GM19397 (cell line): ENCODE data around the gene AGRP.

Source experiments
- ATAC-seq: cut with Tn5 transposase; IDR thresholded peaks from one replicate; pipeline ENCODE4 v1.9.1; 2021; ENCODE audit warnings: mild to moderate bottlenecking, moderate library complexity; ENCODE audit not compliant: unreplicated experiment

Gene AGRP

GRCh38 chr16:67463691-67464090 is 19.7 kb downstream of the AGRP start:
- no peak for ATAC-seq

- no peak for ATAC-seq
Observed at GRCh38 chr16:67463059-67463458, 20.3 kb downstream of the AGRP start.

- no peak for ATAC-seq
Observed at GRCh38 chr16:67462279-67462655, 21.1 kb downstream of the AGRP start.

GRCh38 chr16:67461600-67462278 is 21.6 kb downstream of the AGRP start:
- no peak for ATAC-seq

GRCh38 chr16:67460961-67461360 is 22.4 kb downstream of the AGRP start:
- ATAC-seq: no peak

GRCh38 chr16:67460168-67460567 is 23.2 kb downstream of the AGRP start:
- ATAC-seq: no peak

- ATAC-seq: no peak
Observed at GRCh38 chr16:67459861-67460150, 23.5 kb downstream of the AGRP start.

GRCh38 chr16:67459066-67459860 is 24.1 kb downstream of the AGRP start:
- ATAC-seq: no peak

GRCh38 chr16:67458121-67458641 is 25.2 kb downstream of the AGRP start:
- ATAC-seq: no peak

- no peak for ATAC-seq
Observed at GRCh38 chr16:67457611-67458010, 25.7 kb downstream of the AGRP start.

- no peak for ATAC-seq
Observed at GRCh38 chr16:67456391-67457081, 26.8 kb downstream of the AGRP start.

GRCh38 chr16:67454852-67455251 is 28.5 kb downstream of the AGRP start:
- no peak for ATAC-seq

- no peak for ATAC-seq
Observed at GRCh38 chr16:67454104-67454503, 29.2 kb downstream of the AGRP start.

GRCh38 chr16:67451704-67452435 is 31.5 kb downstream of the AGRP start:
- no peak for ATAC-seq

GRCh38 chr16:67451061-67451703 is 32.2 kb downstream of the AGRP start:
- no peak for ATAC-seq

GRCh38 chr16:67449739-67450138 is 33.6 kb downstream of the AGRP start:
- ATAC-seq: no peak

- no peak for ATAC-seq
Observed at GRCh38 chr16:67449336-67449735, 34.0 kb downstream of the AGRP start.

GRCh38 chr16:67448580-67448979 is 34.8 kb downstream of the AGRP start:
- ATAC-seq: no peak

GRCh38 chr16:67447508-67448076 is 35.8 kb downstream of the AGRP start:
- no peak for ATAC-seq

GRCh38 chr16:67446968-67447507 is 36.3 kb downstream of the AGRP start:
- ATAC-seq: no peak
